Tongue (tissue), 2 donors: ENCODE measurements around the gene CDKN2D. TPM values are rescaled to one million over a fixed set of nuclear protein-coding genes. Genes with fewer than 3 reads are reported as not detected.
A peak's percentile ranks its signal among the peaks of the same experiment; 100 is the strongest.

Source experiments
- DNase-seq: peaks from one replicate; pipeline ENCODE4 v3.0.0-alpha.2; 2015
- total RNA-seq: library from RNA; depleted of rRNA; stranded (reverse); fragments of >200 nt; gene quantifications from one replicate; pipeline ENCODE4 v1.2.3, GENCODE V29; 2014

CDKN2D gene
- total RNA-seq: 13.1 TPM

- DNase-seq: peak; percentile 100
Measured at GRCh38 chr19:10568826-10569651, at the start of gene CDKN2D. Gene CDKN2D, minus strand, starts transcription at chr19:10568979. Its CDS starts 326 bp downstream, at chr19:10568653.

GRCh38 chr19:10617409-10618121, 48.8 kb upstream of the CDKN2D start:
- DNase-seq: peak; percentile 41

- DNase-seq: no peak
Measured at GRCh38 chr19:10615429-10616023, 46.7 kb upstream of the CDKN2D start.

- peak; percentile 42 for DNase-seq
Measured at GRCh38 chr19:10612499-10613119, 43.8 kb upstream of the CDKN2D start.

- peak; percentile 40 for DNase-seq
Measured at GRCh38 chr19:10611907-10612306, 43.1 kb upstream of the CDKN2D start.

GRCh38 chr19:10604460-10604980, 35.7 kb upstream of the CDKN2D start:
- no peak for DNase-seq

- peak; percentile 45 for DNase-seq
Measured at GRCh38 chr19:10603873-10604459, 35.2 kb upstream of the CDKN2D start.

- DNase-seq: peak; percentile 55
Measured at GRCh38 chr19:10603084-10603872, 34.5 kb upstream of the CDKN2D start.

- DNase-seq: peak; percentile 91
Measured at GRCh38 chr19:10602330-10603083, 33.7 kb upstream of the CDKN2D start.

GRCh38 chr19:10601999-10602329, 33.2 kb upstream of the CDKN2D start:
- no peak for DNase-seq

GRCh38 chr19:10600149-10600548, 31.4 kb upstream of the CDKN2D start:
- DNase-seq: no peak

GRCh38 chr19:10593820-10594637, 25.2 kb upstream of the CDKN2D start:
- DNase-seq: peak; percentile 45

- DNase-seq: no peak
Measured at GRCh38 chr19:10593148-10593547, 24.4 kb upstream of the CDKN2D start.

GRCh38 chr19:10587839-10588150, 19.0 kb upstream of the CDKN2D start:
- no peak for DNase-seq

GRCh38 chr19:10587022-10587838, 18.5 kb upstream of the CDKN2D start, which contains the start of gene AP1M2:
Gene AP1M2, minus strand, starts transcription at chr19:10587312. Its CDS starts 81 bp downstream, at chr19:10587231.
- DNase-seq: no peak

- DNase-seq: no peak
Measured at GRCh38 chr19:10586396-10586795, 17.6 kb upstream of the CDKN2D start.

GRCh38 chr19:10583036-10583776, 14.4 kb upstream of the CDKN2D start:
- DNase-seq: no peak

- DNase-seq: no peak
Measured at GRCh38 chr19:10582091-10582490, 13.3 kb upstream of the CDKN2D start.
